ENCODE measurements around the gene KCNIP4.

DNA sequence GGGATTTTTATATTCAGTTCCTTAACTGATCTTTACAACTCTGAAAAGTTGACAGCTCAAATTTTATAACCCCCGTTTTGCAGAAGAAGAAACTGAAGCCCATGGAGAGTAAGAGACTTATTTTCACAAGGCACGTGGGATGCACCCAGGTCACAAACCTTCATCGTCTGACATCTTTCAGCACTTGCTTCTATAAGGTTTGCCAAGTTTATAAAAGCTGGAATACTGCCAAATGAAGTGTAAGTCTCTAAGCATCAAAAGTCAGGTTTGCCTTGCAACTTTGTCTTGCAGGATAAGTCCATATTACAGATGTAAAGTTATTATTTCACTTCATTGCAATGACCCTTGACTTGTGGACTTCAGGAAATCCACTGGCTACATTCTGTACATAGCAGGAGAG lies 6.3 kb upstream of the KCNIP4 start:
- TF ChIP-seq EZH2phosphoT487 (IDR thresholded peaks at IDR 0.05; ENCODE audit: insufficient read depth, low read depth), result no peak
- TF ChIP-seq EZH2 (IDR thresholded peaks at IDR 0.05; ENCODE audit: insufficient read depth, poor library complexity, severe bottlenecking), result no peak

Measured in GM23248 (cell line).